ENCODE measurements around the gene HOXA4.

GRCh38 chr7:27116962-27117886 is 13.3 kb downstream of the HOXA4 start:
- TF ChIP-seq POLR2A (IDR thresholded peaks at IDR 0.05), result no peak
- no peak for TF ChIP-seq CTCF (IDR thresholded peaks at IDR 0.05)
- no peak for TF ChIP-seq POLR2AphosphoS5 (IDR thresholded peaks at IDR 0.05)
- TF ChIP-seq EP300 (IDR thresholded peaks at IDR 0.05), result no peak
